GM12875 (cell line): ENCODE data around the gene MDK.

Source experiments
- H3K4me3 ChIP-seq: one replicate; pipeline ENCODE4 v1.5.1; 2011; ENCODE audit warnings: low read depth, low read length, control low read depth
- CTCF ChIP-seq: IDR thresholded peaks from 2 replicates; pipeline ENCODE4 v1.5.1; 2011; ENCODE audit warnings: low read depth, mild to moderate bottlenecking, control low read depth, inconsistent platforms, low read length, moderate library complexity, borderline replicate concordance; ENCODE audit not compliant: insufficient read depth

MDK gene

DNA sequence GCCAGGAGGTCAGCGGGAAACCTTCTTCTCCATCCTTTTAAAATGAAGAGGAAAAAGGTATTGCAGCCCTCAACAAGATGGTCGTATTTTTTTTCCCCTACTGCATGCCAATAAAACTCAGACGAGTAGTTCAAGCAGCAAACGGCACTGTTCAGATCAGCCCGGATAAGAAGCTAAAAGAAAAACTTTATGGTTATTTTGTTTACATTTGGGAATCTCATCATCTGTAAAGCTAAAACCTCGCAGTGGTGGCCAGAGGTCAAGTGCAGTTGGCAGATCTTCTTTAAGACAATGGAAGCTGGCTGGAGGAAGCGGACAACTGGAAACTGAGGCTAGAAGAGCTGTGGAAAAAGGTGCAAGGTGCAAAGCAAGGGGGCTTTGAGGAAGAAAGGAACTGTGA, 41.1 kb downstream of the MDK start:
- H3K4me3 ChIP-seq: no peak overlapping the region
- no peak for TF ChIP-seq CTCF

- no peak for TF ChIP-seq CTCF
- no peak overlapping the region for H3K4me3 ChIP-seq
Measured at GRCh38 chr11:46426233-46426991, 44.9 kb downstream of the MDK start.

GRCh38 chr11:46427364-46427763, 45.9 kb downstream of the MDK start:
- TF ChIP-seq CTCF: no peak
- H3K4me3 ChIP-seq: no peak overlapping the region

- TF ChIP-seq CTCF: no peak
- no peak overlapping the region for H3K4me3 ChIP-seq
Measured at GRCh38 chr11:46429717-46430116, 48.2 kb downstream of the MDK start.

DNA sequence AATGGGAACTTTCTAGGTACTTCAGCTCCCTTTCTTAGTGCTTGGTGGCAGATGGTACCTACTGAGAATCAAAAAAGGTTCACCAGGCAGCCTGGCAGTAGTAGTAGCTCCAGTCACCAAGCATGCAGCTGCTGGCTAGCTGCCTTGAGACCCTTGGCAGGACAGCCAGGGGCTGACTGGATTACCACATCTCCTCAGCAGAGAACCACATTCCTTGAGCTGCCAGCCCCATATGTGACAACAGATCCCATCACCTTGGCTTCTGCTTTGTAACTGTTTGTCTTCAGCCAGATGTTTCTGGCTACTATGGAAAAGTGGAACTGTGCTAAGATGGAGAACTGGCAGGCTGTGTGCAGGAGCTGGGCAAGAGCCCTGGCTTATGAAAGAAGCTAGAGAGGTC, 49.7 kb downstream of the MDK start:
- TF ChIP-seq CTCF: no peak
- H3K4me3 ChIP-seq: no peak overlapping the region
